ENCODE data around the gene EIF3L. TPM values are rescaled to one million over a fixed set of nuclear protein-coding genes. Genes with fewer than 3 reads are reported as not detected.
A peak's percentile ranks its signal among the peaks of the same experiment; 100 is the strongest.

Gene EIF3L
- total RNA-seq, 1 donor from 2014 or later: 420 TPM

- TF ChIP-seq, protein P1, sequence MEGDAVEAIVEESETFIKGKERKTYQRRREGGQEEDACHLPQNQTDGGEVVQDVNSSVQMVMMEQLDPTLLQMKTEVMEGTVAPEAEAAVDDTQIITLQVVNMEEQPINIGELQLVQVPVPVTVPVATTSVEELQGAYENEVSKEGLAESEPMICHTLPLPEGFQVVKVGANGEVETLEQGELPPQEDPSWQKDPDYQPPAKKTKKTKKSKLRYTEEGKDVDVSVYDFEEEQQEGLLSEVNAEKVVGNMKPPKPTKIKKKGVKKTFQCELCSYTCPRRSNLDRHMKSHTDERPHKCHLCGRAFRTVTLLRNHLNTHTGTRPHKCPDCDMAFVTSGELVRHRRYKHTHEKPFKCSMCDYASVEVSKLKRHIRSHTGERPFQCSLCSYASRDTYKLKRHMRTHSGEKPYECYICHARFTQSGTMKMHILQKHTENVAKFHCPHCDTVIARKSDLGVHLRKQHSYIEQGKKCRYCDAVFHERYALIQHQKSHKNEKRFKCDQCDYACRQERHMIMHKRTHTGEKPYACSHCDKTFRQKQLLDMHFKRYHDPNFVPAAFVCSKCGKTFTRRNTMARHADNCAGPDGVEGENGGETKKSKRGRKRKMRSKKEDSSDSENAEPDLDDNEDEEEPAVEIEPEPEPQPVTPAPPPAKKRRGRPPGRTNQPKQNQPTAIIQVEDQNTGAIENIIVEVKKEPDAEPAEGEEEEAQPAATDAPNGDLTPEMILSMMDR (IDR thresholded peaks at IDR 0.05; ENCODE audit: insufficient read depth, low read length, severe bottlenecking): peak; percentile 7
- H3K27me3 ChIP-seq (ENCODE audit: control insufficient read depth, insufficient read depth, low read length): no peaks in the 10 kb centered on the region
- FAIRE-seq (no peak), DNase-seq (ENCODE audit: low read depth) (peak; percentile 88)
- no peak overlapping the region for H3K4me3 ChIP-seq (ENCODE audit: low read depth, low read length)
- H3K36me3 ChIP-seq (ENCODE audit: control insufficient read depth, insufficient read depth, low read length): no peaks in the 10 kb centered on the region
These were observed 49.4 kb downstream of the EIF3L start for GRCh38 chr22:37898441-37899181.

GRCh38 chr22:37904572-37905533, 55.6 kb downstream of the EIF3L start:
- Histone ChIP-seq H3K4me3 (ENCODE audit: low read depth, low read length) (peak overlapping the region; percentile 30), H3K36me3 (ENCODE audit: control insufficient read depth, insufficient read depth, low read length) (peaks cover 9% of the 10 kb centered on the region), H3K27me3 (ENCODE audit: control insufficient read depth, insufficient read depth, low read length) (no peaks in the 10 kb centered on the region)
- TF ChIP-seq, protein P1 (IDR thresholded peaks at IDR 0.05; ENCODE audit: insufficient read depth, low read length, severe bottlenecking): no peak
- FAIRE-seq (peak; percentile 88), DNase-seq (ENCODE audit: low read depth) (peak; percentile 99)

- peaks cover 12% of the 10 kb centered on the region for H3K36me3 ChIP-seq (ENCODE audit: control insufficient read depth, insufficient read depth, low read length)
- no peaks in the 10 kb centered on the region for H3K27me3 ChIP-seq (ENCODE audit: control insufficient read depth, insufficient read depth, low read length)
- TF ChIP-seq, protein P1 (IDR thresholded peaks at IDR 0.05; ENCODE audit: insufficient read depth, low read length, severe bottlenecking): peak; percentile 1
- FAIRE-seq (no peak), DNase-seq (ENCODE audit: low read depth) (peak; percentile 75)
- H3K4me3 ChIP-seq (ENCODE audit: low read depth, low read length): peak within 1 kb of the TSS; percentile 75
These were observed 56.5 kb downstream of the EIF3L start, which contains the start of gene MICALL1 for GRCh38 chr22:37905534-37906363. Gene MICALL1, plus strand, starts transcription at chr22:37906297. Its CDS starts 126 bp downstream, at chr22:37906423.

GRCh38 chr22:37906364-37907008, 57.3 kb downstream of the EIF3L start:
- Histone ChIP-seq H3K4me3 (ENCODE audit: low read depth, low read length) (peak overlapping the region; percentile 75), H3K27me3 (ENCODE audit: control insufficient read depth, insufficient read depth, low read length) (no peaks in the 10 kb centered on the region), H3K36me3 (ENCODE audit: control insufficient read depth, insufficient read depth, low read length) (peaks cover 18% of the 10 kb centered on the region)
- TF ChIP-seq, protein P1 (IDR thresholded peaks at IDR 0.05; ENCODE audit: insufficient read depth, low read length, severe bottlenecking): no peak
- DNase-seq (ENCODE audit: low read depth) (no peak), FAIRE-seq (no peak)

All from bronchial epithelial cell (primary cell).